Caco-2 (cell line): ENCODE measurements around the gene HRK. TPM values are rescaled to one million over a fixed set of nuclear protein-coding genes. Genes with fewer than 3 reads are reported as not detected.
A peak's percentile ranks its signal among the peaks of the same experiment; 100 is the strongest.

Source experiments
- BruUV-seq: library from RNA; stranded (reverse); fragments of 400-500 nt; replicated peaks from 2 replicates; lab custom pipeline; 2021; lab: Mats Ljungman, UMichigan
- CTCF ChIA-PET: fragments of 300-600 bp; sonication (Branson Sonifier 250); formaldehyde crosslinking; loops from one replicate; lab custom pipeline; 2022; ENCODE audit warnings: antibody characterized with exemption; lab: Charles Lee
- POLR2A ChIA-PET: fragments of 300-600 bp; sonication (Branson Sonifier 250); formaldehyde crosslinking; loops from one replicate; lab custom pipeline; 2022; ENCODE audit warnings: antibody characterized with exemption; lab: Charles Lee
- DNase-seq, 2 experiments: peaks; one replicate each; pipeline versions ENCODE4 v3.0.0 to v3.0.0-alpha.2; 2020 to 2022
- H3K27me3 ChIP-seq: replicated peaks from 2 replicates; pipeline ENCODE4 v1.6.0; 2011; ENCODE audit warnings: low read length; ENCODE audit not compliant: control insufficient read depth, insufficient read depth
- H3K36me3 ChIP-seq: 2 replicates; pipeline ENCODE4 v1.5.1; 2011; ENCODE audit warnings: low read length; ENCODE audit not compliant: control insufficient read depth, insufficient read depth
- H3K4me1 ChIP-seq: fragments of 250-450 bp; sonication (Bioruptor Pico); 2 replicates; pipeline ENCODE4 v1.5.1; 2020; ENCODE audit warnings: mild to moderate bottlenecking
- H3K4me3 ChIP-seq: 2 replicates; pipeline ENCODE4 v1.5.1; 2011; ENCODE audit warnings: low read depth, mild to moderate bottlenecking, control low read depth, low read length
- H3K9me3 ChIP-seq: fragments of 250-450 bp; sonication (Bioruptor Pico); 2 replicates; pipeline ENCODE4 v1.5.1; 2020; ENCODE audit warnings: mild to moderate bottlenecking, moderate library complexity
- H3K27ac Mint-ChIP-seq: one replicate; pipeline ENCODE4 v1.8.0; 2022; ENCODE audit warnings: mixed read lengths; ENCODE audit not compliant: unreplicated experiment
- H3K27me3 Mint-ChIP-seq: one replicate; pipeline ENCODE4 v1.8.0; 2022; ENCODE audit warnings: mixed read lengths; ENCODE audit not compliant: insufficient read depth, unreplicated experiment
- H3K36me3 Mint-ChIP-seq: one replicate; pipeline ENCODE4 v1.8.0; 2022; ENCODE audit warnings: mild to moderate bottlenecking, mixed read lengths; ENCODE audit not compliant: insufficient read depth, unreplicated experiment
- H3K4me1 Mint-ChIP-seq: one replicate; pipeline ENCODE4 v1.8.0; 2022; ENCODE audit warnings: low read depth, mixed read lengths; ENCODE audit not compliant: unreplicated experiment
- H3K4me3 Mint-ChIP-seq: one replicate; pipeline ENCODE4 v1.8.0; 2022; ENCODE audit warnings: mild to moderate bottlenecking, moderate library complexity, mixed read lengths; ENCODE audit not compliant: unreplicated experiment
- H3K9me3 Mint-ChIP-seq: one replicate; pipeline ENCODE4 v1.8.0; 2022; ENCODE audit warnings: mixed read lengths; ENCODE audit not compliant: unreplicated experiment
- CTCF ChIP-seq, 2 experiments: fragments of 200-600 bp in 1 of 2; IDR thresholded peaks; 1 replicate in 1 of 2; 2 replicates in 1 of 2; pipeline versions ENCODE4 v1.5.1 to v1.8.0; 2011 to 2022; ENCODE audit warnings: antibody characterized with exemption in 1 of 2, control low read depth in 1 of 2, inconsistent platforms in 1 of 2, low read depth in 1 of 2, low read length in 1 of 2, mild to moderate bottlenecking in 1 of 2, moderate library complexity in 1 of 2; ENCODE audit not compliant: insufficient read depth in 1 of 2, severe bottlenecking in 1 of 2, unreplicated experiment in 1 of 2
- intact Hi-C: fragments of 100-400 bp; cut with micrococcal nuclease; formaldehyde crosslinking; loops from one replicate; pipeline ENCODE4 v1.10.0; 2022; ENCODE audit not compliant: unreplicated experiment
- total RNA-seq: library from RNA; stranded (reverse); gene quantifications from 2 replicates; pipeline ENCODE4 v1.2.3, GENCODE V29; 2022

The HRK gene
- total RNA-seq, 1 experiment from 2014 or later: 0.61 TPM

GRCh38 chr12:116882742-116883141 is 1.5 kb upstream of the HRK start:
- Mint-ChIP-seq H3K36me3 (no peaks in the 10 kb centered on the region), H3K4me3 (peak overlapping the region; percentile 85), H3K9me3 (no peaks in the 10 kb centered on the region), H3K27ac (no peak overlapping the region), H3K4me1 (peaks cover 21% of the 10 kb centered on the region), H3K27me3 (peaks cover 32% of the 10 kb centered on the region)
- Histone ChIP-seq H3K9me3 (no peaks in the 10 kb centered on the region), H3K36me3 (no peaks in the 10 kb centered on the region), H3K27me3 (peaks cover 11% of the 10 kb centered on the region), H3K4me3 (no peak overlapping the region), H3K4me1 (peaks cover 12% of the 10 kb centered on the region; the same call in 1 of the 2 replicates)
- no peak for DNase-seq
- TF ChIP-seq CTCF (IDR thresholded peaks at IDR 0.05; ENCODE audit: insufficient read depth in 1 of 2, low read depth in 1 of 2, low read length in 1 of 2, severe bottlenecking in 1 of 2, unreplicated experiment in 1 of 2): no peak
- ChIA-PET CTCF (interaction anchor here (0.7 to 1.3 kb wide), 2 partner anchors 73 to 180 kb away, joined by 4 to 6 read pairs; no protein-coding TSS in a partner anchor), POLR2A (no interaction called here)
- BruUV-seq: no TSS peak
- intact Hi-C loops: loop anchor here (10.0 kb wide), 1 partner anchor 178 kb away; no protein-coding TSS in a partner anchor

- intact Hi-C loops: loop anchor here (1.0 to 10.0 kb wide), 3 partner anchors 73 to 177 kb away; partner anchors contain the start of genes RNFT2 and SPRING1
- H3K27ac Mint-ChIP-seq: no peak overlapping the region
- POLR2A ChIA-PET: no interaction called here
Measured at GRCh38 chr12:116881877-116882507, 751 bp upstream of the HRK start.

More at GRCh38 chr12:116881877-116882507, 751 bp upstream of the HRK start:
- BruUV-seq: no TSS peak
- Mint-ChIP-seq H3K9me3 (no peaks in the 10 kb centered on the region), H3K4me3 (peak overlapping the region; percentile 85), H3K27me3 (peaks cover 32% of the 10 kb centered on the region), H3K36me3 (no peaks in the 10 kb centered on the region), H3K4me1 (peaks cover 21% of the 10 kb centered on the region)
- peaks cover 12% of the 10 kb centered on the region; the same call in 1 of the 2 replicates for H3K4me1 ChIP-seq
- peaks cover 11% of the 10 kb centered on the region for H3K27me3 ChIP-seq
- no peak overlapping the region for H3K4me3 ChIP-seq
- CTCF ChIA-PET: interaction anchor here (0.6 to 1.3 kb wide), 3 partner anchors 63 to 179 kb away, joined by 4 to 6 read pairs (median 4); no protein-coding TSS in a partner anchor
- TF ChIP-seq CTCF (IDR thresholded peaks at IDR 0.05; ENCODE audit: insufficient read depth in 1 of 2, low read depth in 1 of 2, low read length in 1 of 2, severe bottlenecking in 1 of 2, unreplicated experiment in 1 of 2): no peak
- H3K36me3 ChIP-seq: no peaks in the 10 kb centered on the region
- no peaks in the 10 kb centered on the region for H3K9me3 ChIP-seq
- DNase-seq: no peak
